Endothelial cell (in vitro differentiated cells): ENCODE results near the gene NKX6-2. TPM values are rescaled to one million over a fixed set of nuclear protein-coding genes. Genes with fewer than 3 reads are reported as not detected.

Source experiments
- DNase-seq: peaks from one replicate; pipeline ENCODE4 v3.0.0; 2021; ENCODE audit warnings: low spot score
- H3K27ac Mint-ChIP-seq: one replicate; pipeline ENCODE4 v1.8.0; 2021; ENCODE audit warnings: mixed read lengths, inconsistent platforms; ENCODE audit not compliant: unreplicated experiment
- H3K27me3 Mint-ChIP-seq: one replicate; pipeline ENCODE4 v1.8.0; 2021; ENCODE audit warnings: mild to moderate bottlenecking, moderate library complexity, mixed read lengths, inconsistent platforms; ENCODE audit not compliant: unreplicated experiment
- H3K36me3 Mint-ChIP-seq: one replicate; pipeline ENCODE4 v1.8.0; 2021; ENCODE audit warnings: mild to moderate bottlenecking, low read depth, mixed read lengths, inconsistent platforms; ENCODE audit not compliant: unreplicated experiment
- H3K4me1 Mint-ChIP-seq: one replicate; pipeline ENCODE4 v1.8.0; 2021; ENCODE audit warnings: mild to moderate bottlenecking, mixed read lengths, inconsistent platforms; ENCODE audit not compliant: unreplicated experiment
- H3K4me3 Mint-ChIP-seq: one replicate; pipeline ENCODE4 v1.8.0; 2021; ENCODE audit warnings: mild to moderate bottlenecking, mixed read lengths, inconsistent platforms; ENCODE audit not compliant: unreplicated experiment
- H3K9me3 Mint-ChIP-seq: one replicate; pipeline ENCODE4 v1.8.0; 2021; ENCODE audit warnings: mixed read lengths, inconsistent platforms; ENCODE audit not compliant: unreplicated experiment
- CTCF ChIP-seq: fragments of 200-600 bp; sonication (generic); IDR thresholded peaks from one replicate; pipeline ENCODE4 v1.5.0; 2021; ENCODE audit warnings: antibody characterized with exemption; ENCODE audit not compliant: unreplicated experiment
- total RNA-seq: library from RNA; stranded (reverse); fragmentation: NEBNext Ultra II Directional; extraction: Animal tissue kit (Norgen Biotek cat#: 25700); gene quantifications from one replicate; pipeline ENCODE4 v1.2.1, GENCODE V29; 2021; ENCODE audit not compliant: unreplicated experiment

The NKX6-2 gene
- total RNA-seq, 1 donor from 2014 or later = not detected

- Mint-ChIP-seq H3K4me1 (no peaks in the 10 kb centered on the region), H3K27ac (no peak overlapping the region), H3K4me3 (no peak overlapping the region), H3K9me3 (no peaks in the 10 kb centered on the region), H3K36me3 (peaks cover 15% of the 10 kb centered on the region), H3K27me3 (peaks cover 6% of the 10 kb centered on the region)
- TF ChIP-seq CTCF = no peak
- no peak for DNase-seq
These were observed 15.6 kb downstream of the NKX6-2 start for GRCh38 chr10:132770061-132771021.

- Mint-ChIP-seq H3K36me3 (peaks cover 19% of the 10 kb centered on the region), H3K27ac (no peak overlapping the region), H3K27me3 (peaks cover 8% of the 10 kb centered on the region), H3K4me3 (peak overlapping the region; percentile 37), H3K4me1 (no peaks in the 10 kb centered on the region), H3K9me3 (no peaks in the 10 kb centered on the region)
- no peak for TF ChIP-seq CTCF
- DNase-seq = no peak
These were observed 17.4 kb downstream of the NKX6-2 start for GRCh38 chr10:132768346-132769248.

- no peak for DNase-seq
- TF ChIP-seq CTCF = no peak
- no peaks in the 10 kb centered on the region for H3K4me1 Mint-ChIP-seq
- peak overlapping the region; percentile 62 for H3K27ac Mint-ChIP-seq
- no peaks in the 10 kb centered on the region for H3K9me3 Mint-ChIP-seq
- peaks cover 31% of the 10 kb centered on the region for H3K36me3 Mint-ChIP-seq
- H3K4me3 Mint-ChIP-seq = no peak overlapping the region
- peaks cover 18% of the 10 kb centered on the region for H3K27me3 Mint-ChIP-seq
These were observed 19.7 kb downstream of the NKX6-2 start for GRCh38 chr10:132766291-132766690.

- H3K9me3 Mint-ChIP-seq = no peaks in the 10 kb centered on the region
- no peak for DNase-seq
- H3K4me3 Mint-ChIP-seq = no peak overlapping the region
- no peak for TF ChIP-seq CTCF
- H3K27ac Mint-ChIP-seq = no peak overlapping the region
- H3K4me1 Mint-ChIP-seq = no peaks in the 10 kb centered on the region
- H3K36me3 Mint-ChIP-seq = peaks cover 35% of the 10 kb centered on the region
- peaks cover 16% of the 10 kb centered on the region for H3K27me3 Mint-ChIP-seq
These were observed 20.5 kb downstream of the NKX6-2 start for GRCh38 chr10:132765435-132765834.
